Right forelimb (tissue), 1 donor: ENCODE results near the gene AKAP7.
"Not testable (repeated sequence)": the region's sequence is repeated elsewhere in the genome, so short reads cannot be mapped to it uniquely, and the experiment has no call there.

Source experiments
- DNase-seq: peaks from one replicate; pipeline ENCODE4 v3.0.0-alpha.2; 2018

The AKAP7 gene

DNA sequence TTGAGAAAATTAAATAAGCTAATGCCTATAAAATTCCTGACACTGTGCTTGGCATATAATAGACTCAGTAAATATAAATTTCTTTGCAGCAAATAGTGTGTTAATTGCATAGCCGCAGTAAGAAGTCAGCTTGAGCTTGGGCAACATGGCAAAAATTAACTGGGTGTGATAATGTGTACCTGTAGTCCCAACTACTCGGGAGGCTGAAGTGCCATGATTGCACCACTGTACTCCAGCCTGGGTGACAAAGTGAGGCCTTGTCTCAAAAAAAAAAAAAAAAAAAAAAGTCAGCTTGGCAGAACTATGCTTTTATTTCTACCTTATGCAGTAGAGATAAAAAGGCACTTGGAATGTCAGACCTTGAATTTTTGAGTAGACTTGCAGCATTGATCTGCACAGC, 121.8 kb downstream of the AKAP7 start:
- no peak for DNase-seq

- no peak for DNase-seq
Measured at GRCh38 chr6:131258010-131258652, 122.9 kb downstream of the AKAP7 start.

DNA sequence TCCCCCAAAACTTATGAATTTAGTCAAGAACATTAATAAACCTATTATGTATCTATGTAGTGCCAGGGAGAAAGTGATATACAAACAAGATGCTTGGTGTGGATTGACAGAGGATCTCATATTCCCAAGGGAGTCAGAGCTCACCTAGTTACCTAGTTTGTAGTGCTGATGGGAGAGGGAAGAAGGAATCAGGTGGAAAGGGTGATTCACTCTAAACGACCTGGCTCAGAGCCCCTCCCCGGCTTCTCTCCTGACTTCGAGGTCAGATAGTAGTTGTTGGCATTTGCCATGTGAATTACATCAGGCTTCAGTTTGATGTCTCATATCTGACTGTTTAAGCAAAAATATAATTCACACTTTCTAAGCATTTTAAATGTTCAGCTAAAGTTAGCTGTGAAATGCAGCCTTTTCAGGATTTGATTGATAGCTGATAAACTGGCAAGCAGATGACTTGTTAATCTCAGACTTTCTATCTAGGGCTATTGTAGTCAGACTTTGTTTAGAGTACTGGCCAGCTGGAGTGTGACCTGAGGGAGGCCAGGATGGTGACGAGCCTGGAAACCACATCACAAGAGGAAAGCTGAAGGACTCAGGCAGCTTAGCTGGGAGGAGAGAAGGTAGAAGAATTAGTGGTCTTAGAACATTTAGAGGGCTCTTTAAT, 123.7 kb downstream of the AKAP7 start:
- no peak for DNase-seq

DNA sequence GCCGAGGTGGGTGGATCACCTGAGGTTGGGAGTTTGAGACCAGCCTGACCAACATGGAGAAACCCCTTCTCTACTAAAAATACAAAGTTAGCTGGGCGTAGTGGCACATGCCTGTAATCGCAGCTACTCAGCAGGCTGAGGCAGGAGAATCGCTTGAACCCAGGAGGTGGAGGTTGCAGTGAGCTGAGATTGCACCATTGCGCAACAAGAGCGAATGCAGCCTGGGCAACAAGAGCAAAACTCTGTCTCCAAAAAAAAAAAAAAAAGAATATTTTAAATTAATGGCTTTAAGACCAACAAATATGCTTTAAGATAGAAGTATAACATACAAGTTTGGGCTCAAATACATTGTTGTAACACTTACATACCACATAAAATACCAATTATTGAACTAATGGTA, 125.7 kb downstream of the AKAP7 start:
- DNase-seq, result not testable (repeated sequence)

GRCh38 chr6:131262060-131262459, 126.8 kb downstream of the AKAP7 start:
- DNase-seq, result no peak

DNA sequence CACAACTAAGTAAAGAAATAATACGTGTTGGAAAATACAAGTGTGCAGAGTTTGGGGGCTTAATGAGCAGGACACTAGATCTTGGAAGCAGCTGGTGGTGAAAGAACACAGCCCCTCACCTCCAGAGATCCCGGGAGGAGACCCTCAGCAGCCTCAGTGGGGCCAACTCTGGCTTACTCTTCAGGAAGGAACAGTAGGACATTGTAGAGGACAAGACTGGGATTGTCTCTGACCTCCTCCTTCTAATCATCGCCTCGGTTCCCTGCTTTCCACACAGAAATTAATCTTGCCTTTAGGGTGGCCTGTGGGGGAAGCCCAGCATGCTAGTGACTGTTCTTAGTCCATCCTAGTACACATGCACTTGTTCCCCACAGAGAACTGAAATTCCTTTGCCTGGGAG, 130.7 kb downstream of the AKAP7 start:
- no peak for DNase-seq

- no peak for DNase-seq
Measured at GRCh38 chr6:131268303-131268702, 133.0 kb downstream of the AKAP7 start.

GRCh38 chr6:131269565-131270391, 134.5 kb downstream of the AKAP7 start:
- no peak for DNase-seq

- no peak for DNase-seq
Measured at GRCh38 chr6:131270534-131270933, 135.3 kb downstream of the AKAP7 start.

- DNase-seq, result no peak
Measured at GRCh38 chr6:131275273-131275672, 140.0 kb downstream of the AKAP7 start.

DNA sequence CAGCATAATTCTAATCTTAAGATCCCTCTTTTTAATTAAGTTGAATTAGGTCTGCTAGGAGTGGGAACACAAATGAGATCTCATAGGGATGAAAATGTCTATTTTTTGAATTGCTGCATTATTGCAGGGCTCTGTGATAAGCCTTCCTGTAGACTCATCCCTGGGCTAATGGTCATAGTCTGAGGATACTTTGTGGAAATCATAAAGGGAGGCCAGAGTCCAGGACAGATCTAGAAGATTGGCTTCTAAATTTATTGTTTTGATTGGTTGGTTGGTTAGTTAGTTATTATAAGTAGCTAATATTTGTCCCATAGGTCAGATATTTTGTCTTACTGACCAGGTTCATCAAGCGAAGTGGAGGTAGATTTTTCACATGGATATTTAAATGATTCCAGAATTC, 142.3 kb downstream of the AKAP7 start:
- no peak for DNase-seq

- no peak for DNase-seq
Measured at GRCh38 chr6:131281471-131282270, 146.4 kb downstream of the AKAP7 start.

- DNase-seq, result no peak
Measured at GRCh38 chr6:131282365-131282764, 147.1 kb downstream of the AKAP7 start.

DNA sequence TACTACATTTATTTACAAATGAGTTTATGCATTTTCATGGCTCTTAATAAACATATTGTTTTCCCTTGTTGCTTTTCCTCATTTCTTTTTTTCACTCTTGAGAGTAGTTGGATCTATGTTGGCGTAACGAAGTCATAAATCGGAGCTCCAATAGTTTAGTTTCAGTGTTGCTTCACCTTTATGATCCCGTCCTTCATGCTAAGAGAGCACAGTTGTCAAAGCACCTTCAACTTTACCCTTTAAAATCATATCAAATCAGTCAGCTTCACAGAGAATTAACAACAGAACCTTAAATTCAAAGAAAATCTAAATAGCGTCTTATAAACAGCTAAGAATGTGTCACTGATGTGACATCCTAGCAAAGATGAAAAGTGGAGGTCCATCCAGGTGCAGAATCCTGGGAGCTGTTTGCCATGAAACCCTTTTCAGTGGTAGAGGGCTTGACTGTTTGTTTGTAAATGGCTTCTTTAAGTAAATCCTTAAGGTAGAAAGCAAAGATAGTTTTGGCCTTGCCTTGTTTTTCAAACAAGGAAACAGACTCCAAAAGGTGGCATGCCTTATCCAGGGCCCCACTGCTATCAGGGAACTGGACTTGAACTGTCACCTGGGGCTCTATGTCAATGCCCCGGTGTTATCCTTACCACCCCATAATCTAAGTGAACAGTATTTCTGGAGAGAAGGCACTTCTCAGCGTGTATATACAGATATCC, 148.4 kb downstream of the AKAP7 start:
- no peak for DNase-seq

- no peak for DNase-seq
Measured at GRCh38 chr6:131285548-131285947, 150.3 kb downstream of the AKAP7 start.

GRCh38 chr6:131286469-131287040, 151.3 kb downstream of the AKAP7 start:
- no peak for DNase-seq

GRCh38 chr6:131288214-131288613, 152.9 kb downstream of the AKAP7 start:
- no peak for DNase-seq

- no peak for DNase-seq
Measured at GRCh38 chr6:131290955-131291354, 155.7 kb downstream of the AKAP7 start.

DNA sequence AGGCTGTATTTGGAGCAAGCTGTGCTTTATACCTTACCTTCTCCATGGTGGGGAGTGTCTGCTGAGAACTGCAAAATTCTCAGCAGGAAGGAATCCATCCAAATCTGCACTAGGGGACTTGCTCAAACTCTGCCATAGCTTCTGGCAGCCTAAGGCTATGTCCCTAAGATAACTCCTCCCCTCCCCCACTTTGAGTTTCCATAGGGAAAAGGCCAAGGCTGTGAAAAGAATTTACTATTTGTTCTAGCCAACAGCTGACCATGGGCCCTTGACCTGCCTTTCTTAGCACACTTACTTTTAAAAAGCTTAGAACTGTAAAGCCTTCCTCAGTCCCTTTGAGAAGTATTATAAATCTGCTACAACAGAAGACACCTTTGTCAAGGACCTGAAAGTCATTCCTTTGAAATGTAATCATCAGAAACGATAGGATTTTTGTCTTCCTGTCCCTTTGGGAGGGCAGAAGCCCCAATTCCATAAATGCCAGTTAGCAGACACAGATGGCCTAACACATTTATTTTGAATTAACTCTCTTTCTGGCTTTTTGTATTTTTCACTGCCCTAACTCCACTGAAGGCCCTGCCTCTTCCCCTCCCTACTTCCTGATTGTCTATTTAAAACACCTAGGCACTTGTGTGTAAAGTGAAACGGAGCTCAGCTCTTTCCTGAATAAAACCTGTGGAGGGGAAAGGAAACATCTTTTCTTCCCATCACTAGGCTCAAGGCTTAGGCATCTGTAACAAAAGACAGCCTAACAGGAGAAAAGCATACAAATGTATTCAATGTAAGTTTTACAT, 157.1 kb downstream of the AKAP7 start:
- no peak for DNase-seq

- DNase-seq, result no peak
Measured at GRCh38 chr6:131293472-131293911, 158.2 kb downstream of the AKAP7 start.

GRCh38 chr6:131295081-131295480, 159.8 kb downstream of the AKAP7 start:
- DNase-seq, result no peak
